Coronary artery (tissue), 2 donors: ENCODE results near the gene OTOG.

Experiments used
- DNase-seq: peaks from one replicate; pipeline ENCODE4 v3.0.0-alpha.2; 2017; ENCODE audit warnings: low spot score
- H3K27ac ChIP-seq, 2 donors: fragments of 200-600 bp; sonication (generic); one replicate each; pipeline ENCODE4 v1.5.1; 2016 to 2019
- H3K4me3 ChIP-seq: fragments of 200-600 bp; sonication (generic); 2 replicates; pipeline ENCODE4 v1.5.1; 2016; ENCODE audit warnings: mild to moderate bottlenecking, moderate library complexity
- CTCF ChIP-seq: fragments of 200-600 bp; sonication (generic); IDR thresholded peaks from one replicate; pipeline ENCODE4 v1.5.1; 2019; ENCODE audit warnings: antibody characterized with exemption

The OTOG gene

GRCh38 chr11:17547051-17547577, at the start of gene OTOG:
TSS of gene OTOG (plus strand) at chr11:17547259. CDS start at chr11:17547373, 114 bp downstream.
- Histone ChIP-seq H3K27ac (no peak within 1 kb of the TSS), H3K4me3 (no peak within 1 kb of the TSS)
- DNase-seq: no peak
- TF ChIP-seq CTCF: no peak

- no peak for DNase-seq
- TF ChIP-seq CTCF: no peak
Observed at GRCh38 chr11:17498058-17498457, 49.0 kb upstream of the OTOG start.

GRCh38 chr11:17498475-17498874, 48.6 kb upstream of the OTOG start:
- H3K4me3 ChIP-seq: no peak overlapping the region
- no peak overlapping the region for H3K27ac ChIP-seq
- no peak for DNase-seq
- TF ChIP-seq CTCF: no peak

More at GRCh38 chr11:17498058-17498457, 49.0 kb upstream of the OTOG start:
- no peak overlapping the region for H3K4me3 ChIP-seq
- H3K27ac ChIP-seq: no peak overlapping the region

- DNase-seq: no peak
- Histone ChIP-seq H3K4me3 (no peak overlapping the region), H3K27ac (no peak overlapping the region)
- no peak for TF ChIP-seq CTCF
Observed at GRCh38 chr11:17500673-17501072, 46.4 kb upstream of the OTOG start.

- Histone ChIP-seq H3K27ac (no peak overlapping the region), H3K4me3 (no peak overlapping the region)
- DNase-seq: no peak
- no peak for TF ChIP-seq CTCF
Observed at GRCh38 chr11:17502630-17503029, 44.4 kb upstream of the OTOG start.

- no peak for DNase-seq
- Histone ChIP-seq H3K4me3 (no peak overlapping the region), H3K27ac (no peak overlapping the region)
- TF ChIP-seq CTCF: peak; percentile 91
Observed at GRCh38 chr11:17504330-17505107, 42.5 kb upstream of the OTOG start.

GRCh38 chr11:17505146-17505545, 41.9 kb upstream of the OTOG start:
- DNase-seq: no peak
- no peak for TF ChIP-seq CTCF
- Histone ChIP-seq H3K4me3 (no peak overlapping the region), H3K27ac (no peak overlapping the region)
